Measurements from ENCODE around the gene MLIP. TPM values are rescaled to one million over a fixed set of nuclear protein-coding genes. Genes with fewer than 3 reads are reported as not detected.

The MLIP gene
- total and polyA plus RNA-seq, 2 of the 8 experiments (the other 6 are each of a cell fraction or from before 2014, with no cell fraction given): not detected

DNA sequence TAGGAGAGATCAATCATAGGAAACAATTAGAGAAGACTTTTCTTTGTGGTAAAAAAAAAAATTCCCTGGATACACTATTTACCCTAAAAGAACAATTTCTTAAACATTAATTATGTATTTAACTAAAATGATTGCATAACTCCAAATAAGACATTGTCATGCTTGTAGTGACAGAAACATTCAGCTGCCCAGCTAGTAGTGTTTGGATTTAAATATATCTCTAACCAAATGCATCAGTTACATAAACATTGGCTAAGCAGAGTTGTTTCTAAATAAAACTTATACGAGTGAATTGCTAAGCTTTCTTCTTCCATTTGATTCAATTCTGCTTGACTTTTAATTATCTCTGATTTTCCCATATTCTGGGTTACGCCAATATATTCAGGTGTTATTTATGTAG lies 23.7 kb downstream of the MLIP start:
- Histone ChIP-seq H2BK5ac (ENCODE audit: low read depth, low read length) (no peak overlapping the region), H2BK15ac (ENCODE audit: low read length) (no peak overlapping the region), H3K79me2 (ENCODE audit: control insufficient read depth in 1 of 2, insufficient read depth in 2 of 2, low read length in 2 of 2) (no peaks in the 10 kb centered on the region), H2BK12ac (ENCODE audit: low read depth, low read length) (no peak overlapping the region), H3K27me3 (replicated peaks in 1 of 4; ENCODE audit: control insufficient read depth in 3 of 4, extremely low read depth in 1 of 4, insufficient read depth in 3 of 4, low read length in 3 of 4) (no peaks in the 10 kb centered on the region), H3K4me1 (replicated peaks in 1 of 4; ENCODE audit: control insufficient read depth in 3 of 4, insufficient read depth in 4 of 4, low read length in 3 of 4) (no peaks in the 10 kb centered on the region), H3K23me2 (ENCODE audit: low read depth, low read length) (no peaks in the 10 kb centered on the region), H3K14ac (ENCODE audit: insufficient read length) (no peak overlapping the region), H4K20me1 (replicated peaks in 1 of 2; ENCODE audit: control insufficient read depth in 1 of 2, insufficient read depth in 2 of 2, low read length in 2 of 2) (no peaks in the 10 kb centered on the region), H2AK5ac (ENCODE audit: low read depth, low read length) (no peak overlapping the region), H3K4ac (replicated peaks; ENCODE audit: insufficient read length, low read depth, low read length) (no peak overlapping the region), H3K79me1 (ENCODE audit: low read depth, low read length) (no peaks in the 10 kb centered on the region), H3K18ac (ENCODE audit: extremely low read depth, low read length) (no peak overlapping the region), H3K36me3 (ENCODE audit: control insufficient read depth in 2 of 4, insufficient read depth in 4 of 4, low read length in 3 of 4) (no peaks in the 10 kb centered on the region), H3K56ac (replicated peaks; ENCODE audit: insufficient read length, low read depth, low read length) (no peak overlapping the region), H3K23ac (ENCODE audit: insufficient read length) (no peak overlapping the region), H3K9ac (replicated peaks in 1 of 4; ENCODE audit: extremely low read depth in 1 of 4, low read depth in 3 of 4, low read length in 3 of 4) (no peak overlapping the region), H2AFZ (ENCODE audit: low read length) (no peak overlapping the region), H3K9me3 (ENCODE audit: insufficient read depth in 2 of 2, low read depth in 1 of 2, low read length in 1 of 2) (no peaks in the 10 kb centered on the region), H3K4me2 (ENCODE audit: insufficient read depth in 1 of 2, low read depth in 2 of 2, low read length in 2 of 2) (no peak overlapping the region), H2BK20ac (ENCODE audit: low read length) (no peak overlapping the region), H4K8ac (ENCODE audit: extremely low read depth, insufficient read depth, low read length) (no peak overlapping the region), H3K27ac (ENCODE audit: low read depth, low read length) (no peak overlapping the region), H4K91ac (replicated peaks; ENCODE audit: insufficient read length, low read length) (no peak overlapping the region), H2BK120ac (replicated peaks; ENCODE audit: low read depth, low read length) (no peak overlapping the region), H3K4me3 (ENCODE audit: extremely low read depth in 1 of 4, insufficient read depth in 2 of 4, low read depth in 3 of 4, low read length in 4 of 4) (no peak overlapping the region), H4K5ac (ENCODE audit: insufficient read length, low read depth, low read length) (no peak overlapping the region)
- ChIA-PET CTCF (ENCODE audit: partially characterized antibody) (no interaction called here), POLR2A (ENCODE audit: partially characterized antibody) (no interaction called here)
- WGBS, 2 experiments (ENCODE audit: extremely low coverage in 1 of 2, insufficient coverage in 1 of 2, insufficient read length in 1 of 2, insufficient replicate concordance in 2 of 2, low coverage in 1 of 2, low lambda C conversion rate in 2 of 2, missing lambda C conversion rate in 1 of 2): 93% methylated on average over 2 of the region's 2 CpGs; no CpG with 5 or more reads in 1 of the 2 experiments
- FAIRE-seq (no peak), DNase-seq (ENCODE audit: low read depth in 1 of 2, low spot score in 2 of 2) (no peak)
- TF ChIP-seq, protein P1, sequence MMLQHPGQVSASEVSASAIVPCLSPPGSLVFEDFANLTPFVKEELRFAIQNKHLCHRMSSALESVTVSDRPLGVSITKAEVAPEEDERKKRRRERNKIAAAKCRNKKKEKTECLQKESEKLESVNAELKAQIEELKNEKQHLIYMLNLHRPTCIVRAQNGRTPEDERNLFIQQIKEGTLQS (IDR thresholded peaks at IDR 0.05; ENCODE audit: insufficient read depth, low read depth, low read length): no peak
